Measurements from ENCODE around the gene LPP. TPM values are rescaled to one million over a fixed set of nuclear protein-coding genes. Genes with fewer than 3 reads are reported as not detected.

The LPP gene
- total RNA-seq, 8 experiments from 2014 or later = 6.0 to 77.8 (median 15.4) TPM

DNA sequence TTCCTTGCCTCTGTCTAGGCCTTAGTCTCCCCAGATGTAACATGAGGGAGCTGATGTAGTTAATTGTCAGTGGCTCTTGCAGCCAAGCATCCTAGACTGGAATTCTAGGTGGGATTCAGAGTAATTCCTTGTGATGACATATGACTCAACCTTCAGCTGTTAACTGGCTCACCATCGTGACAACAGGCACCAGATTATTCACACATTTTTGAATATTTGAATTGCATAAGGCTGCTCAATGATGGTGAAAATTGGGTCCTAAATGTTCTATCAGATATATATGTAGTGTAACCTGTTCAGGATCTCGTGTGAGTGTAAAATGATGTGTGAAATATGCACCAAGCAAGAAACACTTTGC, 405.1 kb downstream of the LPP start:
- H3K4me1 ChIP-seq (replicated peaks in 1 of 2) = peaks cover 0 to 3% of the 10 kb centered on the region in 2 donors
- no peak overlapping the region for H3K27ac ChIP-seq
- no peak overlapping the region for H3K4me3 ChIP-seq
- in situ Hi-C loops (cut with MboI; ENCODE audit: low pct_unique_long_range_greater_than_20kb in 2 of 9, low sequenced_read_pairs in 9 of 9, unreplicated experiment in 9 of 9) = no loop called here
- ATAC-seq (replicated peaks in 6 of 8) = peak in 5 of 8 experiments; percentile 26 to 94 (median 49)
- WGBS, 10 experiments = 33 to 100% (median 81%) methylated on average over 1 to 2 of the region's 2 CpGs; no CpG with 5 or more reads in 1 of the 10 experiments

GRCh38 chr3:188559856-188560255, 405.9 kb downstream of the LPP start:
- WGBS, 10 experiments = 86 to 100% (median 100%) methylated on average over 1 to 2 of the region's 2 CpGs; no CpG with 5 or more reads in 4 of the 10 experiments
- no peak for ATAC-seq (replicated peaks in 6 of 8)
- Histone ChIP-seq H3K27ac (no peak overlapping the region), H3K4me3 (no peak overlapping the region), H3K4me1 (replicated peaks in 1 of 2) (peaks cover 0 to 3% of the 10 kb centered on the region in 2 donors)
- in situ Hi-C loops (cut with MboI; ENCODE audit: low pct_unique_long_range_greater_than_20kb in 2 of 9, low sequenced_read_pairs in 9 of 9, unreplicated experiment in 9 of 9) = no loop called here

DNA sequence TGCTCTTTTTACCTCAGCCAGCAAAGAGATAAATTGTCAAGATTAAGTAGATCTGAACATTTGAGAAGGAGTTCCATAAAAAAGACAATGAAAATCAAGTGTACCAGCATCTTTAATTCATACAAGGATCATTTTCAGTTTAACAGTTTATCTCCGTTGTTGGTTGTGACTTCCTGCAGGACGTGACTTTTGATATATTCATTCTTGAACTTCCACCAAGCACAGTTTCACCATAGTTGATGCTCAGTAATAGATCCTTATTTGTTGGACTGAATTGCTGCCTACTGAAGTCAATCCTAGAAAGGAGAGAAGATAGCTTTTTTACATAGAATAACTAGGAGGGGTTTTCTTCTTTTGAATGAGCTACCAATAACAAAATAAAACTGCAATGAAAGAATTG, 408.2 kb downstream of the LPP start:
- no peak overlapping the region for H3K27ac ChIP-seq
- H3K4me3 ChIP-seq = no peak overlapping the region
- in situ Hi-C loops (cut with MboI; ENCODE audit: low pct_unique_long_range_greater_than_20kb in 2 of 9, low sequenced_read_pairs in 9 of 9, unreplicated experiment in 9 of 9) = no loop called here
- ATAC-seq (replicated peaks in 6 of 8) = no peak
- H3K4me1 ChIP-seq (replicated peaks in 1 of 2) = peaks cover 0 to 3% of the 10 kb centered on the region in 2 donors
- 85 to 100% (median 94%) methylated on average over 2 of the region's 2 CpGs; no CpG with 5 or more reads in 3 of the 10 experiments for WGBS, 10 experiments

GRCh38 chr3:188567478-188568195, 413.7 kb downstream of the LPP start:
- in situ Hi-C loops (cut with MboI; ENCODE audit: low pct_unique_long_range_greater_than_20kb in 2 of 9, low sequenced_read_pairs in 9 of 9, unreplicated experiment in 9 of 9) = no loop called here

GRCh38 chr3:188568736-188569135, 414.8 kb downstream of the LPP start:
- Histone ChIP-seq H3K27ac (no peak overlapping the region), H3K4me1 (replicated peaks in 1 of 2) (peaks cover 4 to 19% of the 10 kb centered on the region in 2 donors), H3K4me3 (no peak overlapping the region)
- in situ Hi-C loops (cut with MboI; ENCODE audit: low pct_unique_long_range_greater_than_20kb in 2 of 9, low sequenced_read_pairs in 9 of 9, unreplicated experiment in 9 of 9) = no loop called here
- WGBS, 10 experiments = 85 to 100% (median 92%) methylated on average over 1 to 3 of the region's 3 CpGs; no CpG with 5 or more reads in 1 of the 10 experiments
- no peak for ATAC-seq (replicated peaks in 6 of 8)

More at GRCh38 chr3:188567478-188568195, 413.7 kb downstream of the LPP start:
- ATAC-seq (replicated peaks in 6 of 8) = no peak
- Histone ChIP-seq H3K4me3 (no peak overlapping the region), H3K4me1 (replicated peaks in 1 of 2) (peaks cover 0 to 15% of the 10 kb centered on the region in 2 donors), H3K27ac (no peak overlapping the region)
- WGBS, 10 experiments = 57 to 100% (median 90%) methylated on average over 1 to 3 of the region's 3 CpGs; no CpG with 5 or more reads in 1 of the 10 experiments

- in situ Hi-C loops (cut with MboI; ENCODE audit: low pct_unique_long_range_greater_than_20kb in 2 of 9, low sequenced_read_pairs in 9 of 9, unreplicated experiment in 9 of 9) = no loop called here
- Histone ChIP-seq H3K4me3 (no peak overlapping the region), H3K4me1 (replicated peaks in 1 of 2) (peaks cover 4 to 39% of the 10 kb centered on the region in 2 donors), H3K27ac (no peak overlapping the region)
- ATAC-seq (replicated peaks in 6 of 8) = no peak
- WGBS, 10 experiments = 85 to 100% (median 96%) methylated on average over 2 to 7 of the region's 7 CpGs; no CpG with 5 or more reads in 1 of the 10 experiments
Measured at GRCh38 chr3:188571531-188572095, 417.7 kb downstream of the LPP start.

GRCh38 chr3:188573291-188573940, 419.5 kb downstream of the LPP start:
- H3K4me3 ChIP-seq = no peak overlapping the region
- in situ Hi-C loops (cut with MboI; ENCODE audit: low pct_unique_long_range_greater_than_20kb in 2 of 9, low sequenced_read_pairs in 9 of 9, unreplicated experiment in 9 of 9) = no loop called here
- peaks cover 4 to 32% of the 10 kb centered on the region in 2 donors for H3K4me1 ChIP-seq (replicated peaks in 1 of 2)
- ATAC-seq (replicated peaks in 6 of 8) = no peak
- WGBS, 10 experiments = 54 to 97% (median 79%) methylated on average over 1 to 6 of the region's 8 CpGs
- H3K27ac ChIP-seq = no peak overlapping the region

GRCh38 chr3:188573956-188574355, 420.0 kb downstream of the LPP start:
- peaks cover 4 to 32% of the 10 kb centered on the region in 2 donors for H3K4me1 ChIP-seq (replicated peaks in 1 of 2)
- in situ Hi-C loops (cut with MboI; ENCODE audit: low pct_unique_long_range_greater_than_20kb in 2 of 9, low sequenced_read_pairs in 9 of 9, unreplicated experiment in 9 of 9) = no loop called here
- no peak overlapping the region for H3K27ac ChIP-seq
- H3K4me3 ChIP-seq = no peak overlapping the region
- WGBS, 10 experiments = 8 to 94% (median 57%) methylated on average over 1 to 3 of the region's 3 CpGs; no CpG with 5 or more reads in 1 of the 10 experiments
- peak in 5 of 8 experiments; percentile 48 to 63 (median 54) for ATAC-seq (replicated peaks in 6 of 8)

- in situ Hi-C loops (cut with MboI; ENCODE audit: low pct_unique_long_range_greater_than_20kb in 2 of 9, low sequenced_read_pairs in 9 of 9, unreplicated experiment in 9 of 9) = no loop called here
- WGBS, 10 experiments = 20 to 81% (median 55%) methylated on average over 2 to 5 of the region's 5 CpGs
Measured at GRCh38 chr3:188574885-188575284, 420.9 kb downstream of the LPP start.

DNA sequence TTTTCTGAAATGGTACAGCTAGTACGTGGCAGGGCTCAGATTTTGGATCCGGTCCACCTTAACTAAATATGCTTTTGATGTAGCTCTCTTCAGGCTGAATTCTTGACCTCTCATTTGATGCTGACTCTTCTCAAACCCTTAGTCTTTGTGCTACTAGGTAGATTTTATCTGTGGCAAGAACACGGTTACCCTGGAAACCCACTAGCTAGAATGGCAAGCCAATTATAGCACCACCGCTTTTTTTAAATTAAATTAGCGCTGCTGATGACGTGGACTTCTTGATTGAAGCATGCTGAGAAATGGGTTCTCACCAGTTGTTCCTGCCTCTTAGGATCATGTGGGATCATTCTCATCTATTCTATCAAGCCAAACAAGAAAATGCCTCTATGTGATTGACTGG, 421.5 kb downstream of the LPP start:
- Histone ChIP-seq H3K4me3 (no peak overlapping the region), H3K27ac (no peak overlapping the region), H3K4me1 (replicated peaks in 1 of 2) (peaks cover 4 to 28% of the 10 kb centered on the region in 2 donors)
- in situ Hi-C loops (cut with MboI; ENCODE audit: low pct_unique_long_range_greater_than_20kb in 2 of 9, low sequenced_read_pairs in 9 of 9, unreplicated experiment in 9 of 9) = no loop called here
- WGBS, 10 experiments = 64 to 100% (median 88%) methylated on average over 1 to 6 of the region's 6 CpGs; no CpG with 5 or more reads in 1 of the 10 experiments
- no peak for ATAC-seq (replicated peaks in 6 of 8)

More at GRCh38 chr3:188574885-188575284, 420.9 kb downstream of the LPP start:
- Histone ChIP-seq H3K4me1 (replicated peaks in 1 of 2) (peaks cover 4 to 32% of the 10 kb centered on the region in 2 donors), H3K27ac (no peak overlapping the region), H3K4me3 (no peak overlapping the region)
- no peak for ATAC-seq (replicated peaks in 6 of 8)

DNA sequence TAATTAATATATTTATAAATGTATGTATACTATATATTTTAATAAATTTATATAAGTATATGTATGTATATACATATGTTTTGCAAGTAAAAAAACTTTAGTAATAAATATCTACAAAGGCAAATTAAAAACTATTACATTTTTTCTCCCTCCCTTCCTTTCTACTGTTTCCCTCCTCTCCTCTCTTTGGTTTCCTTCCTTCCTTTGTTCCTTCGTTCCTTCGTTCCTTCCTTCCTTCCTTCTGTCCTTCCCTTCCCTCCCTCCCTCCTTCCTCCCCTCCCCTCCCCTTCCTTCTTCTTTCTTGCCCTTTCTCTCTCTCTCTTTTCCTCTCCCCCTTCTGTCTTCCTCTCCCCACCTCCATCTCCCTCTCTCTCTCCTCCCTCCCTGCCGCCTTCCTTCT, 423.6 kb downstream of the LPP start:
- Histone ChIP-seq H3K4me1 (replicated peaks in 1 of 2) (peaks cover 4 to 23% of the 10 kb centered on the region in 2 donors), H3K4me3 (no peak overlapping the region), H3K27ac (no peak overlapping the region)
- in situ Hi-C loops (cut with MboI; ENCODE audit: low pct_unique_long_range_greater_than_20kb in 2 of 9, low sequenced_read_pairs in 9 of 9, unreplicated experiment in 9 of 9) = no loop called here
- 80 to 100% (median 100%) methylated on average over 1 of the region's 3 CpGs; no CpG with 5 or more reads in 7 of the 10 experiments for WGBS, 10 experiments
- ATAC-seq (replicated peaks in 6 of 8) = no peak

DNA sequence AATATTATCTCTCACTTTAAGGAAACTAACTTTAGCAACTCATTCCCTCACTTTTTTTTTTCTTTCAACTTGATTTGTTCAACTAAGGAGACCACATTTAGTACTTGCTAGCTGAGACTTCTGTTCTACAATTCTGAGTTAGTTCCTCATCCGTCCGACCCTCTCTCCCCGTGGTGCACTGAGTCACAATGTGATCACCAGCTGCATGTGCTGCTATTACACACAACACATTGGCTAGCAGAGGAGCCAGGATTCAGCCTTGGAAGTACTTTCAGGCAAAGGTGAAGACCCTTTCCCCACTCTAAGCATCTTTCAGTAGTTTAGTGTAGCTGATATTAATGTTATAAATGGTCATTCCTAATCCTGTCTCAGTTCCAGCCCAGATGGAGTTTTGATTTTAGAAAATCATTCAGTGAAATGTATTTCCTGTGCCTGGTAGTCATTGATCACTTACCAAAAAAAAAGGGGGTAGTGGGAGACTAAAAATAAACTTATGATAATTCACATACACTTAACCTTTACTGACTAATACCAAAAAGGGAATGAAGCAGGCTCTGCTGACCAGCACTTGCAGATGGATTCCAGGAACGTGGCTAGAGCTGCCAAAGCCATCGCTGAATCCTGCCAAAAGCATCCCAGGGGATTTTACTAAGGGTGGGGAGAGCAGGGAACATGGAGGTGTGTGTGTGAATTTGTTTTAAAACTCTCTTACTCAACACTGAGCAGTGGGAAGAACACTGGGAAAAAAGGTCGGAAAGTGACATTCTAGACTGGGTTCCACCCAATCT, 424.8 kb downstream of the LPP start:
- in situ Hi-C loops (cut with MboI; ENCODE audit: low pct_unique_long_range_greater_than_20kb in 2 of 9, low sequenced_read_pairs in 9 of 9, unreplicated experiment in 9 of 9) = no loop called here
- 22 to 100% (median 86%) methylated on average over 1 to 6 of the region's 6 CpGs for WGBS, 10 experiments
- no peak overlapping the region for H3K4me3 ChIP-seq
- peak in 3 of 8 experiments; percentile 34 to 94 (median 91) for ATAC-seq (replicated peaks in 6 of 8)
- H3K4me1 ChIP-seq (replicated peaks in 1 of 2) = peaks cover 2 to 20% of the 10 kb centered on the region in 2 donors
- no peak overlapping the region for H3K27ac ChIP-seq
